ENCODE data around the gene HJV. TPM values are rescaled to one million over a fixed set of nuclear protein-coding genes. Genes with fewer than 3 reads are reported as not detected.

Gene HJV
- total and polyA plus RNA-seq, 8 donors = not detected

GRCh38 chr1:145992502-145992936 is 29.0 kb downstream of the HJV start:
- peaks cover 18 to 57% (median 40%) of the 10 kb centered on the region in 4 donors for H3K4me1 ChIP-seq
- 24 to 49% (median 37%) methylated on average over 1 of the region's 1 CpG for WGBS, 5 donors
- DNase-seq = peak in 1 of 2 donors; percentile 29
- H3K9me3 ChIP-seq = no peaks in the 10 kb centered on the region
- H3K4me3 ChIP-seq = peak overlapping the region; percentile 70 to 97 (median 76)
- TF ChIP-seq CTCF (IDR thresholded peaks at IDR 0.05) = no peak
- peak in 2 of 3 donors; percentile 53 to 85 for TF ChIP-seq POLR2AphosphoS5 (IDR thresholded peaks at IDR 0.05)
- TF ChIP-seq EP300 (IDR thresholded peaks at IDR 0.05) = no peak
- TF ChIP-seq POLR2A (IDR thresholded peaks at IDR 0.05) = peak in 1 of 4 donors; percentile 25
- H3K27ac ChIP-seq = peak overlapping the region; percentile 25 to 100 (median 97)
- no peaks in the 10 kb centered on the region for H3K27me3 ChIP-seq
- H3K36me3 ChIP-seq = peaks cover 30 to 44% (median 36%) of the 10 kb centered on the region in 4 donors
- intact Hi-C loops (cut with DNase I; ENCODE audit: low total_unique reads) = no loop called here

- peaks cover 30 to 44% (median 36%) of the 10 kb centered on the region in 4 donors for H3K36me3 ChIP-seq
- no peaks in the 10 kb centered on the region for H3K27me3 ChIP-seq
- no peaks in the 10 kb centered on the region for H3K9me3 ChIP-seq
- H3K4me1 ChIP-seq = peaks cover 15 to 53% (median 40%) of the 10 kb centered on the region in 4 donors
- intact Hi-C loops (cut with DNase I; ENCODE audit: low total_unique reads) = no loop called here
- TF ChIP-seq POLR2AphosphoS5 (IDR thresholded peaks at IDR 0.05) = peak in 2 of 3 donors; percentile 80 to 87
- TF ChIP-seq CTCF (IDR thresholded peaks at IDR 0.05) = no peak
- DNase-seq = peak; percentile 44 to 71
- peak overlapping the region; percentile 70 to 97 (median 76) for H3K4me3 ChIP-seq
- 51 to 65% (median 56%) methylated on average over 10 of the region's 10 CpGs for WGBS, 5 donors
- H3K27ac ChIP-seq = peak overlapping the region; percentile 80 to 100 (median 97)
These were observed 29.7 kb downstream of the HJV start for GRCh38 chr1:145991735-145992412.

GRCh38 chr1:145990249-145990855 is 31.2 kb downstream of the HJV start:
- TF ChIP-seq POLR2AphosphoS5 (IDR thresholded peaks at IDR 0.05) (peak; percentile 9 to 80 (median 75)), CTCF (IDR thresholded peaks at IDR 0.05) (no peak)
- peak; percentile 40 to 82 for DNase-seq
- peaks cover 28 to 67% (median 54%) of the 10 kb centered on the region in 4 donors for H3K4me1 ChIP-seq
- H3K36me3 ChIP-seq = peaks cover 30 to 34% (median 33%) of the 10 kb centered on the region in 4 donors
- no peaks in the 10 kb centered on the region for H3K9me3 ChIP-seq
- intact Hi-C loops (cut with DNase I; ENCODE audit: low total_unique reads) = no loop called here
- peak overlapping the region; percentile 85 to 100 (median 97) for H3K27ac ChIP-seq
- H3K4me3 ChIP-seq = peak overlapping the region in 1 of 4 donors; percentile 97
- no peaks in the 10 kb centered on the region for H3K27me3 ChIP-seq
- WGBS, 5 donors = 55 to 67% (median 62%) methylated on average over 7 of the region's 7 CpGs

GRCh38 chr1:145988773-145989172 is 32.8 kb downstream of the HJV start:
- Histone ChIP-seq H3K4me3 (no peak overlapping the region), H3K27me3 (no peaks in the 10 kb centered on the region), H3K27ac (peak overlapping the region; percentile 39 to 100 (median 62)), H3K4me1 (peaks cover 44 to 82% (median 68%) of the 10 kb centered on the region in 4 donors), H3K36me3 (peaks cover 14 to 18% (median 18%) of the 10 kb centered on the region in 4 donors), H3K9me3 (no peaks in the 10 kb centered on the region)
- intact Hi-C loops (cut with DNase I; ENCODE audit: low total_unique reads) = no loop called here
- WGBS, 5 donors = 37 to 54% (median 43%) methylated on average over 5 of the region's 5 CpGs
- TF ChIP-seq EP300 (IDR thresholded peaks at IDR 0.05) = no peak
- peak in 1 of 3 donors; percentile 9 for TF ChIP-seq POLR2AphosphoS5 (IDR thresholded peaks at IDR 0.05)
- no peak for TF ChIP-seq CTCF (IDR thresholded peaks at IDR 0.05)
- TF ChIP-seq POLR2A (IDR thresholded peaks at IDR 0.05) = no peak
- peak; percentile 26 to 45 for DNase-seq
